Breast epithelium (tissue), 3 donors: ENCODE results near the gene SLITRK3.

ENCODE experiments used
- CTCF ChIP-seq, 3 donors: fragments of 450-650 bp; IDR thresholded peaks; one replicate each; pipeline ENCODE4 v1.5.1; 2016 to 2017; ENCODE audit warnings: antibody characterized with exemption in 3 of 3, mild to moderate bottlenecking in 3 of 3, moderate library complexity in 3 of 3
- POLR2A ChIP-seq: fragments of 450-650 bp; IDR thresholded peaks from one replicate; pipeline ENCODE4 v1.6.1; 2016; ENCODE audit warnings: antibody characterized with exemption, mild to moderate bottlenecking, moderate library complexity

- TF ChIP-seq CTCF (IDR thresholded peaks at IDR 0.05): no peak
- no peak for TF ChIP-seq POLR2A
Observed at GRCh38 chr3:165210727-165211126, 14.5 kb upstream of the SLITRK3 start.
